ENCODE results near the gene PMM2.
"Not testable (repeated sequence)": the region's sequence is repeated elsewhere in the genome, so short reads cannot be mapped to it uniquely, and the experiment has no call there.

PMM2 gene

DNA sequence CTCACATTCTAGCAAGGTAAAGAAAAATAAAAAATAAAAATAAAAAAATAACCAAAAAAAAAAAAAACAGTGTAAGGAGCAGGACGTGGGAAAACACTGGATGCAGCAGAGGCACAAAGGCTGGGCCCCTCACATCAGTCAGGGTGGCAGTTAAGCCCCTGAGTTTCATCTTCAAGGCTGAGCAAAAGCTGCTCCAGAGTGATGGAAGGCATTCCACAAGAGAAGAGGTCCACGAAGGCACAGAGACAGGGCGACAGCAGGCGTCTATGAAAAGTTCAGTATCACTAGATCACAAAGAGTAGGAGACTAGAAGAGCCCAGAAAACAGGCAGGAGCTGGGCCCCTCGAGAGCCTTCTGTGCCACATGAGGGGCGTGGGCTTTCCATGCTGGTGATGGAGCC lies 12.2 kb upstream of the PMM2 start:
- DNase-seq: no peak

DNA sequence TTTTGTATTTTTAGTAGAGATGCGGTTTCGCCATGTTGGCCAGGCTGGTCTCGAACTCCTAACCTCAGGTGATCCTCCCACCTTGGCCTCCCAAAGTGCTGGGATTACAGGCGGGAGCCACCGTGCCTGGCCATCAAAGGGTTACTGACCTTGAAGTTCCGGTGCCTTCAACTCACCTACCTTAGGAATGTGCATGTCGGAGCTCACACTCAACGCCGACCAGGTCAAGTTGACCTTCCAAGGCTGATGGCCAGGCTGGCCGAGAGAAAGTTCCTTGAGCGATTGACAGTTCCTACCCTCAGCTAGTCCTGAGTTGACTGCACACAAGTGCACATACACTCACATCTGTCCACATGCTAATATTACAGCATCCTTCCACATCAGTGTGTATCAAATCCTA lies 11.3 kb upstream of the PMM2 start:
- not testable (repeated sequence) for DNase-seq

DNA sequence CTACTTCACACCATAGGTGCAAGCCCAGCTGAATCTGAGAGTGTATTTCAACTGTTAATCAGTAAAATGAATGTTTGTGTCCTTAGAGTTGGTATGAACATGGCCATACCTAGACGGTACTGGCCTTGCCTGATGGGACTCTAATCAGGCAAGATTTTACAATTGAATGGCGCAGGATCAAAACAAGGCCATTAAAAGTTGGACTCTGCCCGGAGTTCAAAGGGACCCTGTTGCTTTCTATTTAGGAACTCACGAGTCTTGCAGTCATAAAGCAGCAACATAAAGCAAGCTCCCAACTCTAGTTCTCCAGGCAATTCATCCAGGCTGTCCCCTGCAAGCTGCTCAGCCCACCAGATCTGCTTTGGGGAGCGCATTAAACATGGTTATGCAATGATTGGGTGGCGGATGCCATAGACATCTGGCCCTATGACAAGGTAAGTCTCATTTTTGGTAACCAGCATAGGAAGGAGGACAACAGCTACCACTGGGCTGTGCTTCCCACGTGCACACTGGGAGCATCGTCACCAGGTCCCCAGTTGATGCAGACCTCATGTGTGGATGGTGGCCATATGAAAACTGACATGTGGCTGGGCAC lies 9.0 kb upstream of the PMM2 start:
- DNase-seq: no peak

DNA sequence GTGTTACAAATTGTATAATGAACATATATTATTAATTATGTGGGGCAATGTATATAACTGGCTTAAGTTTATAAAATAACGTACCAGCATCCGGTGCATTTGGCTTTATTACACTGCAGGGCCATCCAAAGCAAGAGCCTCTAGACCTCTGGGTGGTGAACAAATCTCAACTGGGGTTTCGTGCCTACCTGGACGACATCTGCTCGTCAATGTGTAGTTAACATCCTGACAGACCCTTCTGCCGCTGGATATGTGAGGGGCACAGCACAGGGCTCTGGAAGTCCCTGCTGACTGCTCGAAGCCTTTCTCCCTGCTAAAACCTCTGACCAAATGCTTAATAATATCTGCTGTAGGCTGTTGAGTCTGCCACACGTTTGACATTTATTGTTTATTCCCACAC lies 2.5 kb upstream of the PMM2 start:
- no peak for DNase-seq

DNA sequence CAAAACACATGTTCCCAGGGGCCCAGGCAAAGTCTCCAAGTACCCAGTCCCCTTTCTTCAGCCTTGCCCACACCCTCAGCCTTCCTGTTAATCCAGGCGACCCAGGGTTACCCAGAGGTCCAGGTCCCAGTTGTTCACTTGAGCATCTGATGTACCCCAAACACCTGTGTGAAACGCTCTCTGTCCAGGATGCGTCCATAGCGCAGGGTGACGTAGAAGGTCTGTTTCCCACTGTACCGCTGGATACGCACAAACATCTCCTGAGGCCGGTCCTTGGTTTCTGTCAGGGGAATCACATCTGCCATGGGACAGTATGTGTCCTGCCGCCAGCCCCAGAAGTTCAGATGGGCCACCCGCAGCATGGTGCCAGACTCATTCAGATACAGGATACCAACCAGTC lies 1.8 kb upstream of the PMM2 start:
- DNase-seq: no peak

DNA sequence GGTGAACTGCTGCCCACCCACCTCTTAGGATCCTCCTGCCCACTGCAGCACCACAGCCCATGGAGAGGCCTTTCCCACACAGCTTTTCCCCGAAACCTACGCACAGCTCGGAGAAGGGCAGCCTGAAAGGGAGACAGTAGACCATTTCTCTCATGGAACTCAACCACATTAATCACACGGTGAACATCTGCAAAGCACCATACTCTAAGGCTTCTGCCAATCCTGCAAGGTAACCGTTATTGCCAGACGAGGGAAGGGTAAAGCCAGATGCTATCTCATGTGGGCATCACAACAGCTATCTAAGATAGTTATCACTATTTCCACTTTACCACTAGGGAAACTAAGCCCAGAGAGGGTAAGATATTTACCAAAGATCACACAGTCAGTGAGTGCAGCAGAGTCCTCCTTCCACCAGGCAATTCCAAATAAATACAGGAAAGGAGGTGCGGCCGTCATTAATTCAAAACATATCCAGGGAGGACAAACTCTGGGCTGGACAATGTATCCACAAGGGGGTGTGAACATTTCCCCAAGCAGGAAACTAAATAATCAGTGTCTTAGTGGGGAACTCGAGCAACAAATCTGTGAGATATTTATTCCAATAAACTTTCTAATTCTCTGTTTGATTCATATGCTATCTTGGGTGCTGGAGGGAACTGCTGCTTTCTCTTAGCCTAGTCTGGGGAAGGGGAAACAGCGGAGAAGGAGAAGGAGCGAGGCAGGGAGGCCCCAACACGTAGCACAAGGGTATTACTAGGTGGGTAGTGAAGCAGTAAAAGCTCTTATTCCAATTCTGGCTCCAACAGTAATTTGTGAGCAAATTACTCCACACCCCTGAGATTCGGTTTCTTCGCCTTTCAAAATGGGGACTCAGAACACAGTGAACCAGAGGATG lies 923 bp upstream of the PMM2 start:
- no peak for DNase-seq

DNA sequence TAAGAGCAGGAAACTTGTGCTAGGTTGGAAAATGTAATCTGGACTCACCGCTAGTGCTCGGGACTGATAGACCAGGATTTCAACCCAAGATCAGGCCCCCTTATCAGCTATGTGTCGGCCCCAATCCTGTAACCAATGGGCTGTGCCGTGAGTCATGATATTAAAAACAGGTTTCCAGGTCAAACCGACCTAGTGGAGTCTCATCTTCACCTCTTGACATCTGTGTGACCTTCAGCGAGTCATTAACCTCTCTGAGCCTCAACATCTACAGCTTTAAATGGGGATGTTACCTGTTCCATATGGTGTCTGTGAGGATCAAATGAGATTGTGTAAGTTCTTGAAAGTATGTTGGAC lies 512 bp downstream of the PMM2 start:
- no peak for DNase-seq

DNA sequence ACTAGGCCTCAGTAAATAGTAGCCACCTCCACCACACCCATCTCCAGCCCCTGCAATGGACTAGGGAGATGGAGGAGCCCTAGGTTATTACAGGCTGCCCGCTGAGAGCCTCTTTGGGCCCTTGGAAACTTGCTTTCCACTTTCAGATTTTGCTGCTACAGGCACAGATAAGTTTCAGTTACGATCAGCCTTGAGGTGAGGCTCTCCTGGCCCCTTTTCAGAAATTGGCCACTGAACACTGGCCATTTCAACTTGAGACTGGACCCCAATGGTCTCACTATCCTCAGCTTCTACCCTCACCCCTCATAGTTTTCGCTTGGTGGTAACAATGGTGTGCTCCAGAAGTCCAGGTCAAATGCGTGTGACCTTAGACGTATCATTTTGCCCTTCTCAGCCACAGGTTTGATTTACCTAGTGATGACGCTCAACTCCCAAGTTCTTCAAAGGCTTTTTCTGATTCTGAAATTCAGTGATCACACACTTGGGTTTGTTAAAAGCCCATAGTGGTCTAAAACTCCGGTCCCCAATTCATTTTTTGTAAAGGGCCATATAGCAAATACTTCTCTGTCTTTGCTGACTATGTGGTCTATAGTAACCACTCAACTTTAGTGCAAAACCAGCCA lies 1.0 kb downstream of the PMM2 start:
- no peak for DNase-seq

DNA sequence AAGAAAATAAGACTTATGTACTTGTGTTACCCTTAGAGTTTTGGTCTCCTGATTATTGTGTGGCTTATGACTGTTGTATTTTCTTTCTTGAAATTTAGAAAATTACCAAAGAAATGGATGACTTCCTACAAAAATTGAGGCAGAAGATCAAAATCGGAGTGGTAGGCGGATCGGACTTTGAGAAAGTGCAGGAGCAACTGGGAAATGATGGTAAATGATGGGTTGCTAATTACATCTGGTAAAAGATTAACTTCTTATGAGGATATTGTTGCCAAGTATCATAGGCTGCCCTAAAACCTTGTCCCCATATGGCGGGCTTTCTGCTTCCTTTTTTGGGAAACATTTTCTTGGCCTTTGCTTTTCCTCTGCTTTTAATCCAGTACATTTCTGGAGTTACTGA lies 4.1 kb downstream of the PMM2 start:
- no peak for DNase-seq

DNA sequence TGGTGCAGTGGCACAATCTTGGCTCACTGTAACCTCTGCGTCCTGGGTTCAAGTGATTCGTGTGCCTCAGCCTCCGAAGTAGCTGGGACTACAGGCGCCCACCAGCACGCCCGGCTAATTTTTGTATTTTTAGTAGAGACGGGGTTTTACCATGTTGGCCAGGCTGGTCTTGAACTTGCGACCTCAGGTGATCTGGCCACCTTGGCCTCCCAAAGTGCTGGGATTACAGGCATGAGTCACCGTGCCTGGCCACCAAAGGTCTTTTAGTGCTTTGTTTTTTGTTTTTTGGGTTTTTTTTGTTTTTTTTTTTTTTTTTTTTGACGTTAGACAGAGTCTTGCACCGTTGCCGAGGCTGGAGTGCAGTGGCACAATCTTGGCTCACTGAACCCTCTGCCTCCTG lies 6.1 kb downstream of the PMM2 start:
- DNase-seq: not testable (repeated sequence)

DNA sequence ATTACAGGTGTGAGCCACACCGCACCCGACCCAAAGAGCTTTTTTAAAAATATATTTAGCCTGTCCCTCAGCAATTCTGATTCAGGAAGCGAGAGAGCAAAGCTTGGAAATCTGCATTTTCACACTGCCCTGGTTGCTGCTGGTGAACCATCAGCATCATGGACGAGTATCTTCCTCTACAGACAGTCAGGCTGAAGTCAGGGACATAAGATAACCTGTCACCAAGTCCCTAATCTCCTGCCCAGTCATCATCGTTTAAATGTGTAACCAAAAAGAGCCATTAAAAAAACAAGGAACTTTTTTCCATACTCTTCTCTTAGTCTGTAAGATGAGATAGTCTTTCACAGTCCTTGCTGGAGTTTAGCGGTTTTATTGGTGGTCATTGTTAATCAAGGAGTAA lies 6.7 kb downstream of the PMM2 start:
- DNase-seq: no peak

DNA sequence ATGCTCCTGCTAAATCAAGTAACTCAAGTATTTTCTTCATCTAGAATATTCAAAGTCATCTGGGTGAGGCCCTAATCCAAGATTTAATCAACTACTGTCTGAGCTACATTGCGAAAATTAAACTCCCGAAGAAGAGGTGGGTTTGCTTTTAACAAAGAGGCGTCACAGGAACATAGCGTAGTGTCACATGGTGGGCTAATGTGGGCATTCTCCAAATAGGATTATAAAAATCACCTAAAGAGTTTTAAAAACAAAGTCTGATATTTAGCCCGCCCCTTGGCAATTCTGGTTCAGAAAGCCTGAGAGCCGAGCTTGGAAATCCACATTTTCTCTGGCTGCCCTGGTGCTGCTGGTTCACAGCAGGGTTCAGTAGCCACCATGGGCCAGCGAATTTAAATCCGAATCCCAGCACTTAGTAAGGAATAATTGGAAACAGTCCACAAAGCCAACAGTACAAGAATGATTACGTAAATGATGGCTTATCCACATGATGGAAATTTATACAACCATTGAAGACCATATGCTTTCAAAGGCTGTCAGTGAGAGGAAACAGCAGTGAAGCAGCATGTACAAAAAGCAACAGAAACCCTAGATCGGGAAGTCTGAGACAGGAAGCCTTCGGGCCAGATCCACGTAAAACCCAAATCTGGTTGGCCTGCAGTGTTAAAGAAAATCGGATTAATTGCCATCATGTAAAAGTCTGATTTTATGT lies 8.8 kb downstream of the PMM2 start:
- no peak for DNase-seq

DNA sequence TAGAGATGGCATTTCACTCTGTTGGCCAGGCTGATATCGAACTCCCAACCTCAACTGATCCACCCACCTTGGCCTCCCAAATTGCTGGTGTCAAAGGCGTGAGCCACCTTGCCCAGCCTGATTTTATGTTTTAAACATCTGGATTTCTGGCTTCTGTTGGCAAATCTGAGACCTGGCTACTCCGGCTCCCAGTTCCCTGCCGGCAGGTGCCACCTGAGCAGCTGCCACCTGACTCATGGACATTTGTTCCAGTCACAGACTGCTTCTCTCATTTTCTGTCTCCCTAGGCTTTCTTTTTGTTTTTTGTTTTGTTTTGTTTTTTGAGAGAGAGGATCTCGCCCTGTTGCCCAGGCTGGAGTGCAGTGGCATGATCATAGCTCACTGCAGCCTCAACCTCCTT lies 9.6 kb downstream of the PMM2 start:
- DNase-seq: no peak

DNA sequence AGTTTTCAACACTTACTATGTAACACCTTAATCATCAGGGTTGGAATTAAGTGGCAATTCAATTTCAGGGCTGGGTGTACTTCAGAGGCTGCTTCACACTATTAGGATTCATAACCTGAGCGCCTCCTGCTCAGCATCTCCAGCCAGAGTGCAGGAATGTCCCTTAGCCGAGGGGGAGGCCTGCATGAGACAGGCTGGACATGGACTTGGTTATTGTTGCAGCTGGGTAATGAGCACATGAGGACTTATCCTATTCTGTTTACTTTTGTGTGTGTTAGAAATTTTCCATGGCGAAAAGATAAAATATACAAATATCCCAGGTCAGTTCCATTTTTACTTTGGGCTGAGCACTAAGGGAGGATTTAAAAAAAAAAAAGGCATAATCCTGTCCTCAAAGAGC lies 10.4 kb downstream of the PMM2 start:
- DNase-seq: no peak

DNA sequence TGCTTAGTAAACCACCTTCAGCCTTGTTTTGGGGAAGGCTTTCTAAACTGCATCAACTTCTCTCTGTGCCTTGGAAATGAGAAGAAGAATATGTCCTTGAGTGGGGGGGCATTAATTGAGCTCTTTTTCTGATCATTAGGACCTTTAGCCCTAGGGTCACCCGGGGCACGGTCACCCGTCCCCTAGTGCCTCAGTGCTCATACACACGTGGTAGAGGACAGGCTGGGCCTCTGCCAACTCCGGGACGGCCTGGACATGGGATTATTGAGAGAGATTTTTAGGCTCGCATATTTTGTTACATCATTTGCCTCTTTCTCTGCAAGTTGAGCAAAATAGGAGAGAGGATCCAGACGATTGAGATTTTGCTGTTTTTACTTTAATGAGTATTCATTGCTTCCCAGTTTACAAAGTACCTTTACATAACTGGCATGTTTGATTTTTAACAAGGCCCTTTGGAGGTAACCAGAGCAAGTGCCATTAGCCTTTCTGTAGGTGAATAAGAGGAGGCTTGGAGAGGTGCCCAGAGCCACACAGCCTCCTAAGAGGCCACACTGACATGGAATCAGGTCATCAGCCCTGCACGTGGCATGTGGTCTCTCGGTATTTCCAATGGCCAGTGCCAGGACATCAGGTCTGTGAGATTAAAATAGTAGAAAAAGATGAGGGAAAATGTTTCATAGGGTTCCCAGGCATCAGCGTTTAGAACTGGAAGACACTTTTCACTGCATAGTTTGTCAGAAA lies 11.1 kb downstream of the PMM2 start:
- no peak for DNase-seq

DNA sequence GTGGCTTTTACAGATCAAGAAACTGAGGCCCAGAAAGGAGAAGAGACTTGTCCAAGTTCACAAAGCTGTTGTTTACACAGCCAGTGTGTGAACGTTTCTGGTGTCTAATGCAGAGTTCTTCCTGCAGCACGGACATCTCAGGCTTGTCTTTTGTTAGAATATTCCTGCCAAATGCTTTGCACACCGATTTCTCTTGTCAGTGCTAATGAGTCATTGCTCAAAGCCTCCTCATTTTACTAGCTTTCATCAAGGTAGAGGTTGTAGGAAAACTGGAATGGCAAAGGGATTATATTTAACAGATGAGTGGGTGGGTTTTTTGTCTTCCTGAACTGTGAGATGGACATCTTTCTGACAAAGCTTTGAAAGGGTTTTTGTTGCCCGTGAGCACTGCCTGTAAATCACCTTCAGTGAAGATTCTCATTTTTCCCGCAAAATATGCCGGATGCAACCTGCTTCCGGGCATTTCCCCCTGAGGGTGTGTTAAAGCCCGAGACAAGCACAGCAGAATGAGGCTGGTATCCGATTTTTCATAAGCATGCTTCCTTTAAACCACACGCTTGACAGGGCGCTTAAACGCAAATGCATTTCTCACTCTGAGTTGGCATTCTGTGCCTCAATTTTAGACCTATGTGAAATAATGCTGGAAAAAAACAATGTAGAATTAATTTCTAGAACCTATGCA lies 14.7 kb downstream of the PMM2 start:
- DNase-seq: no peak

DNA sequence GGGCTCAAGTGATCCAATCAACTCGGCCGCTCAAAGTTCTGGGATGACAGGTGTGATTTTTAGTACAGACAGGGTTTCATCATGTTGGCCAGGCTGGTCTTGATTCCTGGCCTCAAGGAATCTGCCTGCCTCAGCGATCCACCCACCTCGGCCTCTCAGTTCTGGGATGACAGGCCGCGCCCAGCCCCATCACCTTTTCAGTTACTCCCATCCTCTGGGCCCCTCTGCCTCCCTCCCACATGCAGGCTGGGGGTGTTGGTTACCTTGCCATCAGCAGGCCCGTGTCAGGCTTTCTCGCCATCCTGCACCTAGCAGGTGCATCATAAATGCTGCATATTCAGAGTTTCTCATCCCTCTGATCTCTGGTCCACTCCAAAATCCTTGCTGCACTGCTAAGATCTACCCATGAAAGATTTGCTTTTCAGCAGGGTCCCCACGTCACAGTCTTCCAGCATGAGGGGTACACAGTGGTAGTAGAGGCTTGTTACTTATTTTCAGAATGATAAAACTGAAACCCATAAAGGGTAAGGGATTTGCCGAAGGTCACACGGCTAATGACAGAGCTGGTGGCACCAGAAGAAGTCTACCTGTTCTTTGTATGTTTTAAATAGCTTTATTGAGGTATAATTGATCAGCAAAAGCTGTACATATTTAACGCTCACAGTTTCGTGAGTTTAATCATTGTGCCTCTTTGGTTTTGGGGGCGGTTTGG lies 16.6 kb downstream of the PMM2 start:
- no peak for DNase-seq

DNA sequence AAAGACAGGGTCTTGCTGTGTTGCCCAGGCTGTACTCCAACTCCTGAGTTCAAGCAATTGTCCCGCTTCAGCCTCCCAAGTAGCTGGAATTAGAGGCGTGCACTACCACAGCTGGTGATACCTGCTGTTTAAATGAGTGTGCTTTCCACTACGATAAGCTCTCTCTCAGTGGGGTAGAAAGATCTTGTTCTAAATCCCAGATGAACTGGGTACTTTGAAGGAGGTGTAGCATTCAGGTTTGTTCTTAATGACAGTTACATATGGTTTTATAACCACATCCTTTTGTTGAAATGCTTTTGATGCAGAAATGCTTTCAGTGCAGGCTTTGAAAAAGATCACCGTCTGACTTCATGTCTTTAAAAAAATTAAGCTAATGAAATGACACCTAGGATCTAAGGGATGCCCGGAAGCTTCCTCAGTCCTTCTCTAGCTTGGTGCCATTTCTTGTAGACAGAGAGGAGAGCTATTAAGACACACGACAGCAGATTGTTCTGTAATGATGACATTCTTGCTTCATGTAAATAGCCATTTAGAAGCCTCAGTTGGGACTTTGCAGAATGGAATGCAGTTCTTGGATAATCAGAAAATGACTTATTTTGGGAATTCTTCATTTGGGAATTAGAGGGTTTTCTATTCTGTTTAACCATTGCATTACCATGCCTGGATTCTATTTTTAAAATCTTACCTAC lies 19.5 kb downstream of the PMM2 start:
- DNase-seq: no peak

DNA sequence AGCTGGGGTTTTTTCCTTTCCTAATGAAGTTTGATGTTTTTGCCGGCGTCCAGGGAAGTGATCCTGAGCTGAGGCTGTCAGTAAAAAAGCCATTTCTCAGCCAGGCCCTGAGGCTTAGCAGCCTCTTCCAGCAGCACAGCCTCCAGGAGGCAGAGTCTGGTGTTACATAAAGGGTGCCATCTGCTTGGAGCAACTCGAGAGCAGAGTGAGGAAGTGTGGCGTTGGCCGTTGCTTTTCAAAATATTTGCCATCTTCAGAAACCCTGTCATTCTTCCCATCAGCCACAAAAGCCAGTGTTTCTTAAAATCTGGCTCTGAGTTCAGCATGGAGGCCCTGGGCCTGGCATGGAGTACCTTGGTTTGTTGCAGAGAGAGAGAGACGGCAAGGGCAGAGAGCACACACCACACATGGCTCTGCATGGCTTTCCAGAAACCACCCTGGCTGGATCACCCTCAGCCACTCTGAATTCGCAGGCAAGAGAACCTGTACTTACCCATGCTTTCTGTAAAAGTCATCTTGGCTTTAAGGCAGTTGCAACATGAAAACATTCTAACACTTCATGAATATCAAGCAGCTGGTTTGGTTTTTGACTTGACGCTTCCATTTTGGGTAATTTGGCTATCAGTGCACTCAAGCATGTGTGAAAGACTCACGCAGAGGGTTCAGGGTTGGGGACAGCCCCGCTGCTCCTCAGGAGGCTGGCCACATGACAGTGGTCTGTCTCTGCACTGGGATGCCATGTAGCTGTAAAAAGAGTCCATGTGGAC lies 21.0 kb downstream of the PMM2 start:
- DNase-seq: no peak

DNA sequence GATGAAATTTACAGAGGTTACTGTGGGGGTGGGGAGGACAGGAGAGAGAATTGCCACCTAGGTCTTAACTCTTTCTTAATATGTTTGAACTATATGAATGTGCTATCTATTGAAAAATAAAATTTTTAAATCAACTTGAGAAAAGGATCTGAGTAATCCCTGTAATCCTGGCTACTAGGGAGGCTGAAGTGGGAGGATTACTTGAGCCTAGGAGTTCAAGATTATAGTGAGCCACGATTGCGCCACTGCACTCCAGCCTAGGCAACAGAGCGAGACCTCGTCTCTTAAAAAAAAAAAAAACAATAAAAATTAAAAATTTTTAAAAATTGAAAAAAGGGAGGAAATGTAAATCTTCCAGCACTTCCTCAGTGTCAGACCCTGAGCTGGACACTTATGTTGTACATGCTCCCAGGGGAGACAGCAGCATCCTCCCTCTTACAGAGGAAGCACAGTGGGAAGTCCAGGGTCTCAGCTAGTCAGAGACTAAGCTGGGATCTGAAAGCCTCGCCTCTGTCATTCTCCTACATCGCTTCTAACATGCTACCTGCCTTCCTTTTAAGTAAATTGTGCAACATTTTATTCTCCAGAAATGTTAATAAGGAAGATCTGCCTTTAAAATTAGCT lies 21.9 kb downstream of the PMM2 start:
- DNase-seq: no peak
